Measurements from ENCODE around the gene USF1. TPM values are rescaled to one million over a fixed set of nuclear protein-coding genes. Genes with fewer than 3 reads are reported as not detected.

USF1 gene
- total RNA-seq, result 70.7 TPM

DNA sequence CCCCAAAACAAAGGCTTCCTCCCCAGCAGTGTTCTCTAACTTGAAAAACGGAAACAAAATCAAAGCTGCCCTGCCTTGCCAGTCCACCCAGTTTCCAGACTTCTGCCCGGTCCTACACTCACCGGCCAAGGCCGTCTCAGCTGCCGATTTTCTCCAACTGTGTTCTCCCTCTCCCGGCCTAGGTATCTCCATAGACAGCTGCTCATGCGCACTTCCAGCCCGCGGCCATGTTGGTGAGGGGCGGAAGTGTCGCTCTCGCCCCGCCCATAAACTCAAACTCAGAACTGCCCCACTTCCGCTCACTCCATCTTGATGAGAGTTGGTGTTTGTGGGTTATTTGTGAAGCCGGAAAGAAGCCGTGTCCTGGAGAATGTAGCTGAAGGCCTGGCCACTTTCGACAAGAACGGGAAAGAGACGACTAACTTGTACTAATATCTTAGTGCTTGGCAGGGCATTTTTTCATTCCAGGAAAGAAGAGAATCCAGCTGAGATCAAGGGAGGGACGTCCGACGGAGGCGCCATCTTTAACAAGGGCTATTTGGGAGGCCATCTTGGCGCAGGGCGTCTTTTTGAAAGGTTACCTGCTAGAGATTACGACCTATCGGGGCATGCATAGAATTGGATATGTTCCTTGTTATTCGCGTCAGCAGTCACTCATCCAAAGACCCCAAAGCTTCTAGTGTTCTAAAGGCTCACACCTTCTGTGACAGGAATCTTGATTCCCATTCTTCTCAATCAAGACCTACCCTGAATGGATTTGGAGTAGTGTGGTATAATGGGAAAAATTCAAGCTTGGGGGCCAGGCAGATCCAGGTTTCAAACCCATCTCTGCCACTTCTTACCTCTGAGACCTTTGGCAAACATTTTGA lies at the start of gene USF1:
Gene USF1, minus strand, starts transcription at position 242 of the 869 bp plus-strand sequence. CDS start 2,702 bp downstream, outside the sequence.
- DNase-seq (ENCODE audit: low spot score), result peak; percentile 96

- no peak for DNase-seq (ENCODE audit: low spot score)
Observed at GRCh38 chr1:161095230-161095629, 49.5 kb upstream of the USF1 start.

GRCh38 chr1:161094481-161094880 lies 48.7 kb upstream of the USF1 start:
- DNase-seq (ENCODE audit: low spot score), result no peak

DNA sequence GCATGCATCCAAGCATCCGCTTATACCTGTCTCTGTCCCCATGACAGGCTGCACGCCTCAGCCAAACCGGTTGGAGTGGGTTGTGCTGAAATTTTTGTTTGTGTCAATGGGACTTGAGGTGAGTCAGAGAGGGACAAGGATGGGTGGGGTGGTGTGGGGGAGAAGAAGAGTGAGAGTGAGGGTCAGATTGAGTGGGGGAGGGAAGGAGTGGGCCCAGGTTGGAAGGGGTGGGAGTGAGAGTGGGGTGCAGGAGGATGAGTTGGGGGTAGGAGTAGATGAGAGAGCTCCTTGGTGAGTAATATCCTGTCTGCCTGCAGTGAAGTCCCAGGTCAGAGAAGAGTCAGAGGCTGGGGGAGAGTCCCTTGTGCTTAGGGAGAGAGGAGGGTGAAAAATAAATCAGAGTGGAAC lies 46.8 kb upstream of the USF1 start:
- DNase-seq (ENCODE audit: low spot score), result no peak

DNA sequence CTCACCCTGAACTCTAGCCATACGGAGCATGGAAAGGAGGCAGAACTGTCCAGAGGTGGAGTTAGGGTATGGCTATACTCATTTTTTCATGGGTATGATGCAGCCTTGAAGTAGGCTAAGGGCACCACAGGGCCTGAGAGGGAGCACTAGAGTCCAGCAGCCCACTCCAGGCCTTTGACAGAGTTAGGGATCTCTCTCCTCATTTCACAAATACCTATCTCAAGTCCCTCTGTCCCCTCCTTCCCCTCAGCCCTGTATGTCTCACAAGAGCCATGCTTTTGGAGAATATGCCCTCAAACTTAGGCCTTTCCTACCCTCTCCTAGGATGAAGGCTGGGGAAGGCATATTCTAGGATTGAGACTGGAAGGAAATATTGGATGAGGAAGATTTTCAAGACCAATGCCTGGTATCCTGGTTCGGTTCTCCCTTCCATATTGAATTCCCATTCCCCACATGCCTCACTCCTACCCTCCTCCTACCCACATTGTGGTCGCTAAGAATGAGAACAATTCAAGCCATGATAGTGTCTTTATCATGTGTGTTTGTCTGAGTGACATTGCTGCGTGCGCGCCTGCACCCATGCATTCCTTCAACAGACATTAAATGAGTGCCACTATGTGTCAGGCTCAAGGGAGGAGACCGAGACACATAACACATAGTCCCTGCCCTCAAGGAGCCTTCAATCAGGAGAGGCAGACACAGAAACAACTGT lies 46.2 kb upstream of the USF1 start:
- no peak for DNase-seq (ENCODE audit: low spot score)

- DNase-seq (ENCODE audit: low spot score), result no peak
Observed at GRCh38 chr1:161091093-161091492, 45.3 kb upstream of the USF1 start.

DNA sequence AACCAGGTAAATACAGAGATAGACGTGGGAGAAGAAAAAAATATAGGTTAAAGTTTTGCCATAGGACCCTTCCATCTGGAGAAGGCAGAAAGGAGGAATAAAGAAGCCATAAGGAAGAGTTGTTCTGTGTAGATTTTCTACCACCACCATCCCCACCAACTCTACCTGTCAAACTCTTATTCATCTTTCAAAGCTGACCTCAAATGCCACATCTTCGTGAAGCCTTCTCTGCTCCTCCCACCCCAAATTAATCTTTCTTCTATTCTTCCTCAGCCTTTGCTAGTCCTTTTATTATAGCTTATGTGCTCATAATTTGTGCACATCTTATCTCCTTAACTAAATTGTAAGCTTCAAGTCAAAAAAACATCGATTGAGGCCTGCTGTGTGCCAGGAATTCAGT lies 44.8 kb upstream of the USF1 start:
- DNase-seq (ENCODE audit: low spot score), result no peak

DNA sequence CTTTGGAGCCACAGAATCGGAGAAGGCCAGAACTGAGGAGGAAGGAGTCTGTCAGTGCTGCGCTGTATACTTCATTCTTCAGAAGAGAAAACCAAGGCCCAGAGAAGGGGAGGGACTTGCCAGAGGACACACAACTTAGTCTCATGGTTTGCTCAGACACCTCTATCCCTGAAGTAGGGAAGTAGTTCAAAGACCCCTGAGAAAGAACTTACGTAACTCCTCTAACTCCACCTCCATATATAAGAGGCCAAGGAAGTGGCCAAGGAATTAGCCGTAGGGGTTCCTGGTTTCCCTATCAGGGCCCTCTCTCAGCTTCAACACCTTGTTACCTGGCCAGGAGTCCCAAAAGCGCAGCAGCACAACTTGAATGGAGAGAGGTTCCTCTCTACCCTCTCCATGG lies 44.2 kb upstream of the USF1 start:
- no peak for DNase-seq (ENCODE audit: low spot score)

DNA sequence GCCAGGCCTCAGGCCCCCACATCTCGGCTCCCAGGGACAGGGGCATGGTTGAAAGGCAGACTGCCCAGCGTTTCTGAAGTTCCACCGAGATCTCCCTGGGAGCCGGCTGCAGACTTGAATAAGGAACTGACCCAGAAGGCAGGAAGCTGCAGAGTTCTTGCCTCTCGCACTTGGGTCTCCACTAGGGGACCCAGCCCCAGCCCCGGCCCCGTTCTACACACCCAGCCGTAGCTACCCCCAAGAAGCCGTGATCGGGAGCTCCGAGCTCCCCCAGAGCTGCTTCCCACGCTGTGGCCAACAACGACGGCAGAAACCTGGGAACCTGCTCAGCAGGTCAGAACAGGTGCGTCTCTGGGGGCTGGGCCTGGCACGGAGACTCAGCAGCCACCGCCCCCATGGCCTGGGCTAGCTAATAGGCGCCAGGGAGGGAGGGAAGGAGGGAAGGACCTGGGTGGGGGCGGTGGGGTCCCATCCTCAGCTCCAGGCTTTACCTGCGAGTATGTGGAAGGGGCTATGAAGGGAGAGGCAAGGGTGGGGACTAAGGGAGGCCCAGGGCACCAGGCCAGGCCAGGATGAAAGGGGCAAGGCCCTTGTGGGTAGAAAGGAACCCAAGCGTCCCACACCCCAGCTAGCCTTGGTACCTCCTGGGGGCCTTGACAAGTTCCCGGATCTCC lies 43.6 kb upstream of the USF1 start, which contains the start of gene NECTIN4:
Gene NECTIN4, minus strand, starts transcription at position 308 of the 674 bp plus-strand sequence. Its CDS starts 262 bp downstream, at position 46.
- DNase-seq (ENCODE audit: low spot score), result peak; percentile 85

DNA sequence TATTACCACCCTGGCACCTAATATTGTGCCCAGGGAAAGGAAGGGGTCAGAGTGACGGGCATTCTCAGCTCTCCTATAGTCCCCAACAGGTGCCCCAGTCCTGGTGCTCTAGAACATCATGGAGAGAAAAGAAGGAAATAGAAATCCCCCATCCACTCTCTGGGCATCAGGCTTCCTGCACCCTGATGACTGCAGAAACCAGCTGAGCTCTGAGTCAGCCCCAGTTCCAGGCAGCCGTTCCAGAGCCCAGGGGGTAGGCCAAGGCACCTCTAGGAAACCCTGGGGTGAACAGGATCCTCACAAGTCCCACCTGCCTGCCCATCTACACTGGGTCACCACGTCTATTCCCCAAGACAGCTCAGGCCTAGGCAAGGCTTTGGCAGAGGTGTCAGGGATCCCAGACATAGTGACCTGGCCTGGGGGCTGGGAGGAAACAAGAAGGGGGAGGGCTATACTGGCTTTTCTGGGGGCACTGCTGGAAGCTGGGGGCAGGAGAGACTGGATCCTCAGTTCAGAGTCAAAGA lies 42.9 kb upstream of the USF1 start:
- no peak for DNase-seq (ENCODE audit: low spot score)

DNA sequence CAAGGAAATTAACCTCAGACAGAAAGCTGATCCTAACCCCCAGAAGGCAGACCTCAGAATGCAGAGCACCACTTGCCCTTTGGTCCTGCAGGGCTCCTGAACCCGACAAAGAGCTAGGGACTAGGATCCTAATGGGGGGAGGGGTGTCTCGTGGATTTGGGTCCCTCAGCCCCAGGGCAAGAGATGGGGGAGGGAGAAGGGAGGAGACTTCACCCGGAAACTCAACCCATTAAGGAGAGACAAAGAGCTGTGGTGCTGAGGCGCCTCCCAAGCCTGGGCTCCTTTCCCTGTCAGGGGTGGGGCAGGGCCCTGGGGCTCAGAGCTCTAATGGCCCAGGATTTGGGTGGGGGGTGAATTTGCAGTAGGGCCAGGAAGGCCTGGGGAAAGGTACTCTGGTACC lies 40.7 kb upstream of the USF1 start:
- no peak for DNase-seq (ENCODE audit: low spot score)

DNA sequence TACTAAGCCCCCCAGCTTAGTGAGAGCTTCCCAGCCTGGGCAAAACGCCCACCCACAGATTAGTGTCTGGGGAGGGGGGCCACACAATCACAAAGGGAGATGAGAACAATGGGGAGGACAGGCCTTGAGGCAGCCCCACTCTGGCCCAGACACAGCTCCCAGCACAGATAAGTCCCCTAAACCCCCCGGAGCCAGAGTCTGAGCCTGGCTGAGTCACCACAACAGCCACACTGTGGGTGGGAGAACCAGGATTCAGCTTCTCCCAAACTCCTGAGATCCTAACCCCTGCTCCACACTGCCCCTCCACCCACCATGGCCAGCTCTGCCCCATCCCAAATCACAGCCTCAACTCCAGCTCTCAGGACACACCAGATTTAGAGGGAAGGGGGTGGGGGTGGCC lies 39.4 kb upstream of the USF1 start:
- no peak for DNase-seq (ENCODE audit: low spot score)

DNA sequence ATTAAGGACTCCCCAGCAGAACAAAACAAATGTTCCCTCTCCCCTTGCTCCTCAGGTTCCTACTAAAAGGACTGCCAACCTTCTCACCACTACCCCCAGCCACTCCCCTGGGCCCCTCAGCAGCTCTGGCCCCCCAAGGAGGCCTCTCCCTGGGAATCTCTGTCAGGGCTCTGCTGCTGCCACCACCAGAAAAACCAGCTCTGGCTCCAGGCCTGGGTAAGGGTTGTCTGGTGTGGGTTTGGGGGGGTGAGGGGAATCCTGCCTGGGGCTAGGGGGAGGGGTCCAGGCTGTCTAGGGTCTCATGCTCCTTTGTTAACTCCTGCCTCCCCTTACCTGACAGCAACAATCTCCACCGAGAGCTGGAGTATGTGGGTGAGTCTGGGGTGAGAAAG lies 38.8 kb upstream of the USF1 start:
- no peak for DNase-seq (ENCODE audit: low spot score)

DNA sequence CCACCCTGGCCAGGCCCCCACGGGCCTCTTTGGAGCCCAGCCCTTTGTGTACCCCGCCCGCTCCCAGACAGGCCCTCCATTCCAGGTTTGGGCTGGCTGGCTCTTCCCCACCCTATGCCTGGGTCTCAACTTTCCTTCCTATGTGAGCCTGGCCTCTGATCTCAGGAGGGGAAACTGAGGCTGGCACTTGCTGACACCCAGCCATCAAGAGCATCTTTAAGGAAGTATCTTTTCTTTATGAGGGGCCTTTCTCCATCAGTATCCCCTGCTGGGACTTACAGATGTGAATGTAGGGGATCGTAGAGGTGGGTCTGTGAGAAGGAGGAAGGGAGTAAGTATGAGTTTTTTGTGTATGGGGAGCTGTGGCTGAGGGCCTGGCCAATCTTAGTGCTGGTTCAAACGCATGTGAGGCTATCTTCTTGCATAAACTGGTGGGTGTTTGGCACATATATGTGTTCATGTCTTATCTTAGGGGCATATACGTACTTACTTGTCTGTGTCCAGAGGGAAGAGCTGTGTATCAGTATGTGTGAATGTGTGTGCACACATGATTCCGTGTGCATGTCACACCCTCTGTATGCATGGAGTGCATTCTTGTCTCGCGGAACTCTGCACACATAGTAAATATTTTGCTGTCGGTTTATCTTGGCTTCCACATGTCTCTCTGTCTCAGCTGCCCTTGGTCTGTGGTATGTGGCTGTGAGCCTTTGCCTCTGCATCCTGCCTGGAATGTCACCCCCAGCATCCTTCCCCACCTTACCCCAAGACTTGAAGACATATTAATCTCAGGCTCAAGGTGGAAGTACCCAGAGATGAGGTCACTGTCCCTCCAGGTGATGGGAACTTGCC lies 38.2 kb upstream of the USF1 start:
- DNase-seq (ENCODE audit: low spot score), result no peak

- DNase-seq (ENCODE audit: low spot score), result peak; percentile 95
Observed at GRCh38 chr1:161082996-161083747, 37.4 kb upstream of the USF1 start.

DNA sequence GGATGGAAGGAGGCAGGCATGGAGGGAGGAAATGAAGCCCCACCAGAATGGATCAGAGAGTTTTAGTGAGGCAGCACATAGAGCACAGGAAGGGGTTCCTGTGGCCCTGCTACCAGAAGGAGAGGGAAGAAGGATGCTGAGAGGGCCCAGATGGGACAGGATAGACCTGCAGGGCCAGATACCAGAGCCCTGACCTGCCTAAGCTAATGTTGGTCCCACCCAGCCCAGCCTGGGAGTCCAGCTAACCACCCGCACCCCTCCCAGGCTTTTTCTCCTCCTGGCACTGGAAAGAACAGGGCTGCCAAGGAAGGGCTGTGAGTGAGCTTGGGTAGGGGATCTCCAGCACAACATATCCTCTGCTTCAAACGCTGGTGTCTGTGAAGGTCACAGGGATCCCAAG lies 36.7 kb upstream of the USF1 start:
- DNase-seq (ENCODE audit: low spot score), result no peak

- DNase-seq (ENCODE audit: low spot score), result no peak
Observed at GRCh38 chr1:161081519-161081918, 35.7 kb upstream of the USF1 start.

GRCh38 chr1:161080441-161081405 lies 34.9 kb upstream of the USF1 start:
- DNase-seq (ENCODE audit: low spot score), result no peak

DNA sequence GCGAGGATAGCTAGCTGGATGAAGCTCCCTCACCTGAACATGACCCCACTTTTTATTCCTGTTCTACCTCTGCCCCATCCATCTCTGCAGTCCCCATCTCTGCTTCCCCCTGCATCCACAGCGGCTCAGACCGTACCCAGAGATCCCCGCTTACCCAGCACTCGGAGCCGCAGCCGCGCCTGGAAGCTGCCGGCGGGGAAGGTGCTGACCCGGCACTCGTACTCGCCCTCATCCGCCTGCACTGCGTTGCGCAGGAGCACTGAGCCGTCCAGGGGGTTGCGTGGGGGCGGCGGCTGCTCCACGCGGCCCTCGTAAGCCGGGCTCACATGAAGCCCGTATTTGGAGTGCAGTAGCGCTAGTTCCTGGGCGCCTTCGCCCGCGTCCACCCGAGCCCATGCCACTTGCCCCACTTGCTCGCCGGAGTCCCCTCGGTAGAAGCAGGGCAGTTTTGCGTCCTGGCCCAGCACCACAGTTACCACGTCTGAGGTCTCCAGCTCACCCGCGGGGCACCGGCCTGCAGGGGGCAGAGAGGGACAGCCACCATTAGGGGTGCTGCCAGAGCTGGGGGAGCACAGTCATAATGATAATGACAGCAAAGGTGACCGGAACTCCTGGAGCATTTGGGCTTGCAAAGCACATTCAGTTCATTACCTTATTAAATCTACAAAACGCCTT lies 33.8 kb upstream of the USF1 start:
- DNase-seq (ENCODE audit: low spot score), result no peak

Data from ureter (tissue), 1 donor.